HepG2 (cell line): ENCODE measurements around the gene CR1L. TPM values are rescaled to one million over a fixed set of nuclear protein-coding genes. Genes with fewer than 3 reads are reported as not detected.

Experiments
- ATAC-seq: fragments of 200-7000 bp; cut with Tn5 transposase; 3 replicates; pipeline ENCODE4 v1.9.1; 2020; ENCODE audit warnings: mild to moderate bottlenecking, moderate library complexity
- BruUV-seq: library from RNA; stranded (reverse); fragments of 400-500 nt; replicated peaks from 2 replicates; lab custom pipeline; 2021; lab: Mats Ljungman, UMichigan
- CTCF ChIA-PET: fragments of 300-600 bp; formaldehyde crosslinking; extraction: SDS; loops from one replicate; lab custom pipeline; 2021; ENCODE audit warnings: low total read pairs, inconsistent platforms, low intra/inter-chr PET ratio; lab: Yijun Ruan, JAX
- POLR2A ChIA-PET: fragments of 350-600 bp; sonication (Branson Sonifier 250); formaldehyde crosslinking; loops from one replicate; lab custom pipeline; 2020; ENCODE audit warnings: antibody characterized with exemption, inconsistent platforms; lab: Yijun Ruan, JAX
- DNase-seq: peaks from one replicate; pipeline ENCODE4 v3.0.0-alpha.2; 2015; ENCODE audit warnings: low spot score
- FAIRE-seq: peaks from 3 replicates; lab custom pipeline; 2011; peaks lifted over from hg19 to GRCh38; lab: Jason Lieb, UNC
- H2AFZ ChIP-seq: one replicate; pipeline ENCODE4 v1.6.1; 2011; ENCODE audit warnings: low read length, inconsistent platforms
- H3K27ac ChIP-seq: fragments of 300-600 bp; 3 replicates; pipeline ENCODE4 v1.8.0; 2011; ENCODE audit warnings: mixed run types, mild to moderate bottlenecking, mixed read lengths, low read length, inconsistent platforms; ENCODE audit not compliant: insufficient read depth; ENCODE audit errors: extremely low read length
- H3K27me3 ChIP-seq, 2 experiments: fragments of 200-600 bp in 1 of 2; 2 replicates in 1 of 2; 3 replicates in 1 of 2; pipeline versions ENCODE4 v1.6.0 to v1.8.0; 2011; ENCODE audit warnings: low read length in 2 of 2, mild to moderate bottlenecking in 2 of 2, moderate library complexity in 2 of 2, inconsistent platforms in 1 of 2; ENCODE audit not compliant: insufficient read depth in 2 of 2, control insufficient read depth in 1 of 2
- H3K36me3 ChIP-seq, 2 experiments: fragments of 200-600 bp in 1 of 2; replicated peaks in 1 of 2; 2 replicates in 1 of 2; 3 replicates in 1 of 2; pipeline versions ENCODE4 v1.5.1 to v1.8.0; 2011; ENCODE audit warnings: low read length in 2 of 2, inconsistent platforms in 1 of 2; ENCODE audit not compliant: insufficient read depth in 2 of 2, control insufficient read depth in 1 of 2
- H3K4me1 ChIP-seq: 2 replicates; pipeline ENCODE4 v1.5.1; 2012; ENCODE audit warnings: low read length, inconsistent platforms; ENCODE audit not compliant: insufficient read depth
- H3K4me2 ChIP-seq: 2 replicates; pipeline ENCODE4 v1.6.0; 2011; ENCODE audit warnings: low read depth, low read length, inconsistent platforms
- H3K4me3 ChIP-seq, 3 experiments: fragments of 200-600 bp in 1 of 3; sonication (generic), shearing (Covaris generic) in 1 of 3; replicated peaks in 1 of 3; 2 replicates each; pipeline ENCODE4 v1.5.1; 2011 to 2016; ENCODE audit warnings: low read length in 3 of 3, inconsistent platforms in 2 of 3, low read depth in 2 of 3, mild to moderate bottlenecking in 2 of 3, control low read depth in 1 of 3, mixed read lengths in 1 of 3; ENCODE audit not compliant: insufficient read depth in 1 of 3
- H3K79me2 ChIP-seq: one replicate; pipeline ENCODE4 v1.6.1; 2011; ENCODE audit warnings: low read length, inconsistent platforms; ENCODE audit not compliant: insufficient read depth
- H3K9ac ChIP-seq: 2 replicates; pipeline ENCODE4 v1.6.0; 2011; ENCODE audit warnings: mild to moderate bottlenecking, low read depth, low read length, inconsistent platforms; ENCODE audit not compliant: insufficient read depth
- H3K9me3 ChIP-seq: 2 replicates; pipeline ENCODE4 v1.5.1; 2012; ENCODE audit warnings: mild to moderate bottlenecking, low read length
- H4K20me1 ChIP-seq: 2 replicates; pipeline ENCODE4 v1.6.0; 2011; ENCODE audit warnings: inconsistent platforms, mild to moderate bottlenecking, low read length, moderate library complexity; ENCODE audit not compliant: insufficient read depth
- HDAC1 ChIP-seq: sonication (generic); formaldehyde crosslinking; IDR thresholded peaks from 2 replicates; pipeline ENCODE4 v1.5.1; 2020; ENCODE audit warnings: mild to moderate bottlenecking, missing genetic modification reagents
- MIER3 ChIP-seq: IDR thresholded peaks from 2 replicates; pipeline ENCODE4 v1.6.1; 2016; ENCODE audit warnings: missing compliant biosample characterization, borderline replicate concordance
- MIXL1 ChIP-seq: IDR thresholded peaks from 2 replicates; pipeline ENCODE4 v1.6.1; 2016
- ZNF207 ChIP-seq: fragments of 450-650 bp; IDR thresholded peaks from 2 replicates; pipeline ENCODE4 v1.6.1; 2016; ENCODE audit warnings: antibody characterized with exemption, borderline replicate concordance
- ZNF326 ChIP-seq: sonication (generic); formaldehyde crosslinking; IDR thresholded peaks from 2 replicates; pipeline ENCODE4 v1.4.0; 2020; ENCODE audit warnings: missing genetic modification reagents, borderline replicate concordance
- ZNF589 ChIP-seq: sonication (generic); formaldehyde crosslinking; conservative IDR thresholded peaks from 2 replicates; pipeline ENCODE4 v1.8.0; 2022; ENCODE audit warnings: mild to moderate bottlenecking, moderate library complexity, missing genetic modification reagents
- WGBS: methylation state at CpG from one replicate; pipeline ENCODE4 v1.1.6; 2017; ENCODE audit warnings: low lambda C conversion rate; 5-methylcytosine and 5-hydroxymethylcytosine counted together
- in situ Hi-C: cut with HindIII; loops from 2 replicates; pipeline ENCODE4 v1.10.0; 2017; ENCODE audit warnings: low pct_unique_long_range_greater_than_20kb; ENCODE audit not compliant: extremely low pct_ligation_motif_present
- intact Hi-C: fragments of 100-400 bp; cut with micrococcal nuclease; formaldehyde crosslinking; loops from one replicate; pipeline ENCODE4 v1.10.0; 2022; ENCODE audit not compliant: unreplicated experiment
- polyA plus RNA-seq, 8 experiments: library from polyadenylated mRNA; depleted of rRNA in 3 of 8; stranded (reverse) in 7 of 8; unstranded in 1 of 8; fragments of >200 nt; fragmentation: Illumina TruSeq in 4 of 8; extraction: Trizol in 4 of 8; gene quantifications; 2 replicates each; pipeline versions ENCODE4 v1.2.1 to v1.2.3, GENCODE V29; 2011 to 2016; ENCODE audit warnings: low read depth in 4 of 8, missing spikeins in 1 of 8, mixed read lengths in 1 of 8; ENCODE audit not compliant: insufficient read depth in 1 of 8
- total RNA-seq, 5 experiments: library from RNA; depleted of rRNA; stranded (reverse); fragments of >200 nt; fragmentation: Illumina TruSeq; extraction: Trizol; gene quantifications; 2 replicates each; pipeline ENCODE4 v1.2.3, GENCODE V29; 2016; ENCODE audit warnings: low read depth in 1 of 5
- TF ChIP-seq, protein P1 (sequence below): IDR thresholded peaks from 2 replicates; pipeline ENCODE4 v1.6.1; 2012; ENCODE audit warnings: low read depth, low read length, improper control_type of control experiment
- TF ChIP-seq, protein P2 (sequence below): fragments of 450-650 bp; IDR thresholded peaks from 2 replicates; pipeline ENCODE4 v1.6.1; 2016
- TF ChIP-seq, protein P3 (sequence below): sonication (generic); formaldehyde crosslinking; IDR thresholded peaks from 2 replicates; pipeline ENCODE4 v1.5.0; 2020; ENCODE audit warnings: mild to moderate bottlenecking, missing genetic modification reagents

The CR1L gene
- total and polyA plus RNA-seq, 2 of the 13 experiments (the other 11 are each of a cell fraction or from before 2014, with no cell fraction given) = not detected

DNA sequence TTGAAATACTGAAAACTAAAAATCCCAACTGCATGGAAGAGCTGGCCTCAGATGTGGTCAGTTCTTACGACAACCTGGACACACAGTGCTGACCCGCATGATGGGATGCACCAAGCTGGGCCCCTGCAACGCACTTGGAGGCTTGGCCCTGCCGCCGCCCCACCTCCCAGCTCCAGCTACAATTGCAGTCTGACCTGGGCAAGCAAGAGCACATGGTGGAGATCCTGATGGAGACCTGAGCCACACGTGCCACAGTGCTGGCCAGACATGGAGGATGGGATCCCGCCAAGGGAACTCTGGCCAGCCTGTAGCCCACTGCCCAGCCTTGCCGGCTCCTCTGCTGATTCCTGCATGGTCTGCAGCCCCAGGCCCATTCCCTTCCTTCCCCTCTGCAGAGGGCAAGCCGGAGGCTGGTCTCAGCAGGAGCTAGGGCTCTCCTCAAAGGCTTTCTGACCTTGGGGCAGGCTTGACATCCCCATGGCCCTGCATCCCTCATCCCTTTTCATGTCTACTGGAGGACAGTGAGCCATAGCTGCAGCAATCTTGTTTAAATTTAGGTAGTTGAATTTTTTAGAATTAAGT, 14.1 kb downstream of the CR1L start:
- DNase-seq (no peak), FAIRE-seq (no peak), ATAC-seq (no peak; the same call in 2 of the 3 replicates)
- BruUV-seq = no TSS peak
- Histone ChIP-seq H3K27ac (no peak overlapping the region), H3K9ac (no peak overlapping the region), H3K4me2 (no peak overlapping the region), H3K27me3 (no peaks in the 10 kb centered on the region; a peak in 1 of 5 replicates), H3K4me3 (no peak overlapping the region), H2AFZ (no peak overlapping the region), H3K36me3 (no peaks in the 10 kb centered on the region), H4K20me1 (no peaks in the 10 kb centered on the region), H3K79me2 (no peaks in the 10 kb centered on the region), H3K9me3 (no peaks in the 10 kb centered on the region), H3K4me1 (no peaks in the 10 kb centered on the region)
- CTCF ChIA-PET = no interaction called here
- intact Hi-C loops (no loop called here), in situ Hi-C loops (no loop called here)
- TF ChIP-seq, protein P1, sequence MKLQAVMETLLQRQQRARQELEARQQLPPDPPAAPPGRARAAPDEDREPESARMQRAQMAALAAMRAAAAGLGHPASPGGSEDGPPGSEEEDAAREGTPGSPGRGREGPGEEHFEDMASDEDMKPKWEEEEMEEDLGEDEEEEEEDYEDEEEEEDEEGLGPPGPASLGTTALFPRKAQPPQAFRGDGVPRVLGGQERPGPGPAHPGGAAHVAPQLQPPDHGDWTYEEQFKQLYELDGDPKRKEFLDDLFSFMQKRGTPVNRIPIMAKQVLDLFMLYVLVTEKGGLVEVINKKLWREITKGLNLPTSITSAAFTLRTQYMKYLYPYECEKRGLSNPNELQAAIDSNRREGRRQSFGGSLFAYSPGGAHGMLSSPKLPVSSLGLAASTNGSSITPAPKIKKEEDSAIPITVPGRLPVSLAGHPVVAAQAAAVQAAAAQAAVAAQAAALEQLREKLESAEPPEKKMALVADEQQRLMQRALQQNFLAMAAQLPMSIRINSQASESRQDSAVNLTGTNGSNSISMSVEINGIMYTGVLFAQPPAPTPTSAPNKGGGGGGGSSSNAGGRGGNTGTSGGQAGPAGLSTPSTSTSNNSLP = no peak
- TF ChIP-seq ZNF589 (no peak), ZNF207 (no peak), HDAC1 (no peak), MIXL1 (CRISPR knock-in tag) (no peak), ZNF326 (CRISPR knock-in tag) (no peak), MIER3 (CRISPR knock-in tag) (no peak)
- TF ChIP-seq, protein P2, sequence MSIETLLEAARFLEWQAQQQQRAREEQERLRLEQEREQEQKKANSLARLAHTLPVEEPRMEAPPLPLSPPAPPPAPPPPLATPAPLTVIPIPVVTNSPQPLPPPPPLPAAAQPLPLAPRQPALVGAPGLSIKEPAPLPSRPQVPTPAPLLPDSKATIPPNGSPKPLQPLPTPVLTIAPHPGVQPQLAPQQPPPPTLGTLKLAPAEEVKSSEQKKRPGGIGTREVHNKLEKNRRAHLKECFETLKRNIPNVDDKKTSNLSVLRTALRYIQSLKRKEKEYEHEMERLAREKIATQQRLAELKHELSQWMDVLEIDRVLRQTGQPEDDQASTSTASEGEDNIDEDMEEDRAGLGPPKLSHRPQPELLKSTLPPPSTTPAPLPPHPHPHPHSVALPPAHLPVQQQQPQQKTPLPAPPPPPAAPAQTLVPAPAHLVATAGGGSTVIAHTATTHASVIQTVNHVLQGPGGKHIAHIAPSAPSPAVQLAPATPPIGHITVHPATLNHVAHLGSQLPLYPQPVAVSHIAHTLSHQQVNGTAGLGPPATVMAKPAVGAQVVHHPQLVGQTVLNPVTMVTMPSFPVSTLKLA = peak; percentile 53
- TF ChIP-seq, protein P3, sequence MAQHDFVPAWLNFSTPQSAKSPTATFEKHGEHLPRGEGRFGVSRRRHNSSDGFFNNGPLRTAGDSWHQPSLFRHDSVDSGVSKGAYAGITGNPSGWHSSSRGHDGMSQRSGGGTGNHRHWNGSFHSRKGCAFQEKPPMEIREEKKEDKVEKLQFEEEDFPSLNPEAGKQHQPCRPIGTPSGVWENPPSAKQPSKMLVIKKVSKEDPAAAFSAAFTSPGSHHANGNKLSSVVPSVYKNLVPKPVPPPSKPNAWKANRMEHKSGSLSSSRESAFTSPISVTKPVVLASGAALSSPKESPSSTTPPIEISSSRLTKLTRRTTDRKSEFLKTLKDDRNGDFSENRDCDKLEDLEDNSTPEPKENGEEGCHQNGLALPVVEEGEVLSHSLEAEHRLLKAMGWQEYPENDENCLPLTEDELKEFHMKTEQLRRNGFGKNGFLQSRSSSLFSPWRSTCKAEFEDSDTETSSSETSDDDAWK = no peak
- WGBS = 67% methylated on average over 6 of the region's 9 CpGs
- POLR2A ChIA-PET = no interaction called here
